K562 (cell line): Measurements from ENCODE around the gene GPATCH2L. TPM values are rescaled to one million over a fixed set of nuclear protein-coding genes. Genes with fewer than 3 reads are reported as not detected.

Source experiments
- ARID1B ChIP-seq: fragments of 450-650 bp; IDR thresholded peaks from 2 replicates; pipeline ENCODE4 v1.6.1; 2016; ENCODE audit warnings: antibody characterized with exemption, mild to moderate bottlenecking, inconsistent platforms
- BACH1 ChIP-seq: fragments of 200-800 bp; sonication (Bioruptor generic); IDR thresholded peaks from 2 replicates; pipeline ENCODE4 v1.6.1; 2016; ENCODE audit warnings: missing genetic modification characterization, missing compliant biosample characterization
- BHLHE40 ChIP-seq: IDR thresholded peaks from 2 replicates; pipeline ENCODE4 v1.6.1; 2011; ENCODE audit warnings: low read length, improper control_type of control experiment
- C11orf30 ChIP-seq: fragments of 450-650 bp; IDR thresholded peaks from 2 replicates; pipeline ENCODE4 v1.6.1; 2016; ENCODE audit warnings: low read depth, mild to moderate bottlenecking
- CAMTA2 ChIP-seq: fragments of 250-450 bp; sonication (Bioruptor Pico); conservative IDR thresholded peaks from 2 replicates; pipeline ENCODE4 v1.5.1; 2022
- EHMT2 ChIP-seq: fragments of 450-650 bp; IDR thresholded peaks from 2 replicates; pipeline ENCODE4 v1.6.1; 2018; ENCODE audit warnings: antibody characterized with exemption
- EP400 ChIP-seq: fragments of 450-650 bp; IDR thresholded peaks from 2 replicates; pipeline ENCODE4 v1.6.1; 2017; ENCODE audit warnings: antibody characterized with exemption, mild to moderate bottlenecking, moderate library complexity
- HDAC8 ChIP-seq: fragments of 450-650 bp; IDR thresholded peaks from 2 replicates; pipeline ENCODE4 v1.6.1; 2016; ENCODE audit warnings: mild to moderate bottlenecking, missing genetic modification characterization, moderate library complexity, missing compliant biosample characterization
- MAZ ChIP-seq, 2 experiments: fragments of 450-650 bp in 1 of 2; sonication (generic) in 1 of 2; formaldehyde crosslinking; IDR thresholded peaks in 1 of 2; conservative IDR thresholded peaks in 1 of 2; 2 replicates each; pipeline versions ENCODE4 v1.4.0 to v1.5.0; 2020; ENCODE audit warnings: mild to moderate bottlenecking in 1 of 2, missing genetic modification reagents in 1 of 2
- MGA ChIP-seq: fragments of 450-650 bp; IDR thresholded peaks from 2 replicates; pipeline ENCODE4 v1.6.1; 2016; ENCODE audit warnings: mild to moderate bottlenecking, moderate library complexity
- NR3C1 ChIP-seq: sonication (generic); formaldehyde crosslinking; IDR thresholded peaks from 2 replicates; pipeline ENCODE4 v1.8.1; 2022; ENCODE audit warnings: missing genetic modification reagents
- PHB2 ChIP-seq: fragments of 450-650 bp; IDR thresholded peaks from 2 replicates; pipeline ENCODE4 v1.6.1; 2017; ENCODE audit warnings: low read depth
- RFX5 ChIP-seq: IDR thresholded peaks from 2 replicates; pipeline ENCODE4 v1.6.1; 2011; ENCODE audit warnings: low read depth, mild to moderate bottlenecking, improper control_type of control experiment, low read length
- SETDB1 ChIP-seq: IDR thresholded peaks from one replicate; pipeline ENCODE4 v1.6.1; 2012; ENCODE audit warnings: low read length, control low read depth, inconsistent platforms
- SIN3B ChIP-seq: fragments of 450-650 bp; IDR thresholded peaks from 2 replicates; pipeline ENCODE4 v1.6.1; 2017; ENCODE audit warnings: low read depth, mild to moderate bottlenecking, moderate library complexity
- SMARCB1 ChIP-seq: IDR thresholded peaks from 2 replicates; pipeline ENCODE4 v1.6.1; 2011; ENCODE audit warnings: improper control_type of control experiment, low read depth; ENCODE audit not compliant: insufficient read length
- TAF9B ChIP-seq: fragments of 450-650 bp; IDR thresholded peaks from 2 replicates; pipeline ENCODE4 v1.6.1; 2018; ENCODE audit warnings: mild to moderate bottlenecking; ENCODE audit not compliant: partially characterized antibody
- ZKSCAN1 ChIP-seq: fragments of 150-350 bp; IDR thresholded peaks from 2 replicates; pipeline ENCODE4 v1.6.1; 2016; ENCODE audit warnings: low read depth, low read length
- ZNF740 ChIP-seq, 3 experiments: fragments of 200-800 bp in 1 of 3; sonication (Bioruptor generic) in 1 of 3; sonication (generic) in 1 of 3; formaldehyde crosslinking in 1 of 3; IDR thresholded peaks; 2 replicates each; pipeline versions ENCODE4 v1.6.1 to v1.8.0; 2016 to 2022; ENCODE audit warnings: mild to moderate bottlenecking in 2 of 3, missing compliant biosample characterization in 2 of 3, missing genetic modification characterization in 2 of 3, missing genetic modification reagents in 1 of 3
- polyA plus RNA-seq, 8 experiments: library from polyadenylated mRNA; depleted of rRNA in 4 of 8; stranded (reverse) in 5 of 8; unstranded in 3 of 8; fragments of >200 nt; fragmentation: Nextera tagmentation in 2 of 8; fragmentation: Illumina TruSeq in 1 of 8; extraction: Ambion mirVana in 2 of 8; extraction: Trizol in 1 of 8; gene quantifications; 2 replicates each; pipeline versions ENCODE4 v1.2.1 to v1.2.3, GENCODE V29; 2011 to 2014; ENCODE audit warnings: inconsistent platforms in 1 of 8, missing spikeins in 1 of 8
- total RNA-seq, 7 experiments: library from RNA; depleted of rRNA in 6 of 7; stranded (reverse); fragments of >200 nt in 6 of 7; fragmentation: Illumina TruSeq in 2 of 7; extraction: Trizol in 2 of 7; gene quantifications; 2 replicates each; pipeline versions ENCODE4 v1.2.1 to v1.2.3, GENCODE V29; 2011 to 2021; ENCODE audit warnings: low replicate concordance in 1 of 7

The GPATCH2L gene
- total and polyA plus RNA-seq, 9 of the 15 experiments (the other 6 are each of a cell fraction or from before 2014, with no cell fraction given): 13.1 to 39.6 (median 20.0) TPM

GRCh38 chr14:76152333-76152681, 585 bp downstream of the GPATCH2L start (continued):
- TF ChIP-seq ZNF740 (CRISPR knock-in tag; IDR thresholded peaks at IDR 0.05) (no peak), ZNF740 (tag; IDR thresholded peaks at IDR 0.05) (no peak), SIN3B (no peak), ARID1B (0 out of 2 replicates have a peak, but pooled peaks have one; percentile 23), MAZ (CRISPR knock-in tag; conservative IDR thresholded peaks at IDR 0.05 in 1 of 2, IDR thresholded peaks at IDR 0.05 in 1 of 2) (peak in 1 of 2 experiments; percentile 0; a peak in 1 of 4 replicates), BHLHE40 (no peak), RFX5 (no peak), NR3C1 (0 out of 2 replicates have a peak, but pooled peaks have one; percentile 35), ZKSCAN1 (no peak), C11orf30 (peak; percentile 60), BACH1 (tag) (no peak), HDAC8 (tag) (no peak), SMARCB1 (no peak), TAF9B (no peak), SETDB1 (no peak), CAMTA2 (no peak), EHMT2 (peak; percentile 39; the same call in 1 of the 2 replicates), EP400 (peak; percentile 20; the same call in 1 of the 2 replicates), MGA (peak; percentile 8; the same call in 1 of the 2 replicates), PHB2 (no peak)
